Measurements from ENCODE around the gene ENAH.

- no peak for TF ChIP-seq CTCF (IDR thresholded peaks at IDR 0.05)
- no peak for TF ChIP-seq POLR2AphosphoS5 (IDR thresholded peaks at IDR 0.05)
Observed at GRCh38 chr1:225565847-225566246, 87.1 kb downstream of the ENAH start.

Measured in gastroesophageal sphincter (tissue), 3 donors.